HEK293 (cell line): ENCODE measurements around the gene RIN3.

Experiments used
- CTCF ChIA-PET: fragments of 350-600 bp; formaldehyde crosslinking; extraction: SDS; loops from one replicate; lab custom pipeline; 2021; ENCODE audit warnings: antibody characterized with exemption; lab: Yijun Ruan, JAX
- POLR2A ChIA-PET: fragments of 300-600 bp; formaldehyde crosslinking; extraction: SDS; loops from one replicate; lab custom pipeline; 2020; ENCODE audit warnings: antibody characterized with exemption, inconsistent platforms; lab: Yijun Ruan, JAX
- H3K27ac ChIP-seq: fragments of 200-500 bp; sonication (Bioruptor generic); 2 replicates; pipeline ENCODE4 v1.5.1; 2014; ENCODE audit warnings: low read depth, low read length, control low read depth, inconsistent platforms; ENCODE audit errors: extremely low read depth
- H3K36me3 ChIP-seq, 2 experiments: fragments of 200-500 bp in 1 of 2; sonication (Bioruptor generic) in 1 of 2; 1 replicate in 1 of 2; 2 replicates in 1 of 2; pipeline ENCODE4 v1.5.1; 2014 to 2017; ENCODE audit warnings: inconsistent platforms in 2 of 2, low read length in 2 of 2; ENCODE audit not compliant: control insufficient read depth in 2 of 2, insufficient read depth in 1 of 2
- H3K4me1 ChIP-seq: fragments of 200-500 bp; sonication (Bioruptor generic); 2 replicates; pipeline ENCODE4 v1.5.1; 2014; ENCODE audit warnings: mild to moderate bottlenecking, low read length, inconsistent platforms; ENCODE audit not compliant: control insufficient read depth, insufficient read depth
- H3K4me3 ChIP-seq: 2 replicates; pipeline ENCODE4 v1.5.1; 2011; ENCODE audit warnings: low read depth, mild to moderate bottlenecking, control low read depth, low read length, moderate library complexity
- H3K9me3 ChIP-seq: fragments of 200-500 bp; sonication (Bioruptor generic); 2 replicates; pipeline ENCODE4 v1.5.1; 2014; ENCODE audit warnings: low read depth, low read length, inconsistent platforms; ENCODE audit not compliant: control insufficient read depth, insufficient read depth
- AEBP2 ChIP-seq: fragments of 450-650 bp; formaldehyde crosslinking; IDR thresholded peaks from 2 replicates; pipeline ENCODE4 v1.5.1; 2016; ENCODE audit warnings: missing biosample characterization, missing genetic modification characterization, borderline replicate concordance
- ELK4 ChIP-seq: IDR thresholded peaks from 2 replicates; pipeline ENCODE4 v1.6.1; 2011; ENCODE audit warnings: mild to moderate bottlenecking, low read depth, low read length, borderline replicate concordance
- FEZF1 ChIP-seq: fragments of 450-650 bp; formaldehyde crosslinking; IDR thresholded peaks from 2 replicates; pipeline ENCODE4 v1.5.1; 2016; ENCODE audit warnings: missing biosample characterization, missing genetic modification characterization
- GFI1B ChIP-seq: fragments of 450-650 bp; formaldehyde crosslinking; IDR thresholded peaks from 2 replicates; pipeline ENCODE4 v1.5.1; 2016; ENCODE audit warnings: missing biosample characterization, missing genetic modification characterization
- SALL2 ChIP-seq: fragments of 450-650 bp; formaldehyde crosslinking; IDR thresholded peaks from 2 replicates; pipeline ENCODE4 v1.5.0; 2017; ENCODE audit warnings: missing biosample characterization, mild to moderate bottlenecking, missing genetic modification characterization, borderline replicate concordance
- SCRT1 ChIP-seq: fragments of 450-650 bp; formaldehyde crosslinking; IDR thresholded peaks from 2 replicates; pipeline ENCODE4 v1.5.1; 2016; ENCODE audit warnings: missing biosample characterization, missing genetic modification characterization, borderline replicate concordance
- SETDB1 ChIP-seq: IDR thresholded peaks from one replicate; pipeline ENCODE4 v1.6.1; 2017; ENCODE audit warnings: mild to moderate bottlenecking, low read length, moderate library complexity, mixed read lengths; ENCODE audit not compliant: insufficient read length
- TCF7L2 ChIP-seq: IDR thresholded peaks from 2 replicates; pipeline ENCODE4 v1.6.1; 2011; ENCODE audit warnings: low read depth, mild to moderate bottlenecking, inconsistent platforms, low read length, moderate library complexity, borderline replicate concordance
- ZBTB1 ChIP-seq: fragments of 450-650 bp; formaldehyde crosslinking; IDR thresholded peaks from 2 replicates; pipeline ENCODE4 v1.5.1; 2016; ENCODE audit warnings: missing biosample characterization, missing genetic modification characterization
- ZBTB17 ChIP-seq: fragments of 450-650 bp; formaldehyde crosslinking; IDR thresholded peaks from 2 replicates; pipeline ENCODE4 v1.5.1; 2016; ENCODE audit warnings: missing biosample characterization, missing genetic modification characterization
- ZNF155 ChIP-seq: fragments of 450-650 bp; formaldehyde crosslinking; IDR thresholded peaks from 2 replicates; pipeline ENCODE4 v1.5.1; 2016; ENCODE audit warnings: missing biosample characterization, missing genetic modification characterization
- ZNF157 ChIP-seq: fragments of 450-650 bp; formaldehyde crosslinking; IDR thresholded peaks from 2 replicates; pipeline ENCODE4 v1.5.1; 2016; ENCODE audit warnings: missing biosample characterization, missing genetic modification characterization
- ZNF174 ChIP-seq: fragments of 450-650 bp; formaldehyde crosslinking; IDR thresholded peaks from 2 replicates; pipeline ENCODE4 v1.5.0; 2017; ENCODE audit warnings: missing biosample characterization, mild to moderate bottlenecking, missing genetic modification characterization
- ZNF175 ChIP-seq: fragments of 450-650 bp; formaldehyde crosslinking; IDR thresholded peaks from 2 replicates; pipeline ENCODE4 v1.5.1; 2016; ENCODE audit warnings: missing biosample characterization, missing genetic modification characterization
- ZNF184 ChIP-seq: fragments of 450-650 bp; IDR thresholded peaks from 2 replicates; pipeline ENCODE4 v1.5.1; 2018; ENCODE audit warnings: missing biosample characterization, mild to moderate bottlenecking, missing genetic modification characterization
- ZNF223 ChIP-seq: fragments of 450-650 bp; formaldehyde crosslinking; IDR thresholded peaks from 2 replicates; pipeline ENCODE4 v1.5.1; 2016; ENCODE audit warnings: missing biosample characterization, missing genetic modification characterization
- ZNF248 ChIP-seq: fragments of 450-650 bp; formaldehyde crosslinking; IDR thresholded peaks from 2 replicates; pipeline ENCODE4 v1.5.1; 2017; ENCODE audit warnings: missing biosample characterization, missing genetic modification characterization
- ZNF37A ChIP-seq: fragments of 450-650 bp; IDR thresholded peaks from 2 replicates; pipeline ENCODE4 v1.5.1; 2018; ENCODE audit warnings: missing biosample characterization, missing genetic modification characterization
- ZNF529 ChIP-seq: fragments of 450-650 bp; formaldehyde crosslinking; IDR thresholded peaks from 2 replicates; pipeline ENCODE4 v1.5.1; 2017; ENCODE audit warnings: missing genetic modification characterization, missing biosample characterization; ENCODE audit not compliant: insufficient replicate concordance
- ZNF692 ChIP-seq: fragments of 450-650 bp; formaldehyde crosslinking; IDR thresholded peaks from 2 replicates; pipeline ENCODE4 v1.5.1; 2016; ENCODE audit warnings: missing biosample characterization, missing genetic modification characterization
- ZNF768 ChIP-seq: fragments of 450-650 bp; formaldehyde crosslinking; IDR thresholded peaks from 2 replicates; pipeline ENCODE4 v1.5.1; 2018; ENCODE audit warnings: missing biosample characterization, mild to moderate bottlenecking, missing genetic modification characterization
- ZNF785 ChIP-seq: fragments of 450-650 bp; formaldehyde crosslinking; IDR thresholded peaks from 2 replicates; pipeline ENCODE4 v1.5.1; 2016; ENCODE audit warnings: missing biosample characterization, missing genetic modification characterization
- ZSCAN5A ChIP-seq: fragments of 450-650 bp; formaldehyde crosslinking; IDR thresholded peaks from 2 replicates; pipeline ENCODE4 v1.5.1; 2016; ENCODE audit warnings: missing biosample characterization, missing genetic modification characterization

The RIN3 gene

GRCh38 chr14:92578511-92578910 lies 64.9 kb downstream of the RIN3 start (continued):
- no peak for TF ChIP-seq ZNF692
- TF ChIP-seq TCF7L2: no peak
- no peak for TF ChIP-seq ZBTB1 (tag by site-specific recombination)
- no peak for TF ChIP-seq ZNF174
- no peak for TF ChIP-seq ZNF768 (tag by site-specific recombination)
- TF ChIP-seq ZNF175 (tag by site-specific recombination): no peak
- TF ChIP-seq, all 188 proteins: peak for 0

- no peaks in the 10 kb centered on the region for H3K4me1 ChIP-seq
- ChIA-PET CTCF (no interaction called here), POLR2A (no interaction called here)
- no peak overlapping the region for H3K27ac ChIP-seq
- H3K9me3 ChIP-seq: no peaks in the 10 kb centered on the region
- no peak for TF ChIP-seq AEBP2 (tag by site-specific recombination)
- TF ChIP-seq ZNF157 (tag by site-specific recombination): no peak
- TF ChIP-seq FEZF1 (tag by site-specific recombination): no peak
- TF ChIP-seq ZNF785 (tag by site-specific recombination): no peak
- TF ChIP-seq ZNF223: no peak
- TF ChIP-seq ZBTB17 (tag by site-specific recombination): no peak
- TF ChIP-seq ZNF248 (tag by site-specific recombination): no peak
- no peak for TF ChIP-seq ELK4
- no peak for TF ChIP-seq ZNF37A (tag by site-specific recombination)
- no peak for TF ChIP-seq SALL2 (tag by site-specific recombination)
- TF ChIP-seq SETDB1: no peak
- TF ChIP-seq ZSCAN5A (tag by site-specific recombination): no peak
- no peak for TF ChIP-seq SCRT1
- TF ChIP-seq ZNF155 (tag by site-specific recombination): no peak
- TF ChIP-seq ZNF529 (tag by site-specific recombination): no peak
- no peak for TF ChIP-seq ZNF184
- TF ChIP-seq GFI1B (tag by site-specific recombination): no peak
- TF ChIP-seq, all 188 proteins: peak for 0
- H3K36me3 ChIP-seq: no peaks in the 10 kb centered on the region
- no peak overlapping the region for H3K4me3 ChIP-seq
Measured at GRCh38 chr14:92579244-92579936, 65.8 kb downstream of the RIN3 start.
